ENCODE results near the gene KDM2A.

KDM2A gene

DNA sequence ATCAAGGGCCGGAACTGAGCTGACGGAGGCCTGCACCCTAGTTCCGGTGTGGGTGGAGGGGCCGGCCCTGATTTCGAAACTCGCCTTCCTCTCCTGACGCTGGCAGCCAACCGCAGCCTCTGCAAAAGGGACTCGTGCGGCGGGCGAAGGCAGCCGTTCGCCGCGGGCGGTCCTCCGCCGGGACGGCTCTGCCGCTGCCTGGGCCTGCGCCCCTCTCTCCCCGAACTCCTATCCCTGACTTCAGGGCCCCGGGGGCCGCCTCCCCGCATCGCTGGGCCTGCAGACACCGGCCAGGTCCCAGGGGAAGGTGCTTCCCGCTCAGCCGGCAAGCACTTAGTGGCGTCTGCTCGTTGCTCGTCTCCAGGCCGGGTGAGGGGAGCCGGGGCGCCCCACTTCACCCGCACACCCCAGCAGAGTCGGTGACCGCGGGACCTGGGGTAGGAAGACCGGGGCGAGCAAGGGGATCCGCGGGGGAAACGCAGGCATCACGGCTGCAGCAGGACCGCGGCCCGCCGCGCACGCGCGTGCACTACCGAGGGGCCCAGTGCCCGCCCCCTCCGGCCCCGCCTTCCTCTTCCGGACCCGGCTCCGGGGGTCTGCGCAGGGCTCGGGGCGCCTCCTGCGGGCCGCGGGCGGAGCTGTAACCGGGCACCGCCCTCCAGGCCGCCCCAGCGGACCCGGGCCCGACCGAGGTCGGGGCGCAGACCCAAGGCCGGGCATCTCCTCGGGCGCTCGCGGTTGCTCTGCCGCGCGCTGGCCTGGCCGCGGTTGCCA, 169.6 kb downstream of the KDM2A start:
- peak; percentile 91 for DNase-seq

DNA sequence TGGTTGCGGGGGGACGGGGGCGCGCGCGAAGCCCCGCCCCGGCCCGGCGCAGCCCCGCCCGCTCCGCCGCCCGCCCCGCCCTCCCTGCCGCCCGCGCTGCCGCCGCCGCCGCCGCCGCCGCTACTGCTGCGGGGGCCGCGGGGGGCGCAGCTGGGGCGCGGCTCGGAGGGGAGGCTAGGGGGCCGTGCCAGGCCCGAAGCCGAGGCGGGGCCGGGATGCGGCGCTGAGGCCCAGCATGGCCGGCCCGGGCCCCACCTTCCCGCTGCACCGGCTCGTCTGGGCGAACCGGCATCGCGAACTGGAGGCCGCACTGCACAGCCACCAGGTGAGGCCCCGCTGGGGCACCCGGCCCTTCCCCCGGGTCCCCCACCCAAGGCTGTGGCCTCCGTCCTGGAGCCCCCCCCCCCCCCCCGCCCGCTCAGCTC, 170.2 kb downstream of the KDM2A start, which contains the start of gene ANKRD13D:
TSS of gene ANKRD13D (plus strand) at position 78 of the 425 bp plus-strand sequence. CDS start at position 236, 158 bp downstream.
- no peak for DNase-seq

DNA sequence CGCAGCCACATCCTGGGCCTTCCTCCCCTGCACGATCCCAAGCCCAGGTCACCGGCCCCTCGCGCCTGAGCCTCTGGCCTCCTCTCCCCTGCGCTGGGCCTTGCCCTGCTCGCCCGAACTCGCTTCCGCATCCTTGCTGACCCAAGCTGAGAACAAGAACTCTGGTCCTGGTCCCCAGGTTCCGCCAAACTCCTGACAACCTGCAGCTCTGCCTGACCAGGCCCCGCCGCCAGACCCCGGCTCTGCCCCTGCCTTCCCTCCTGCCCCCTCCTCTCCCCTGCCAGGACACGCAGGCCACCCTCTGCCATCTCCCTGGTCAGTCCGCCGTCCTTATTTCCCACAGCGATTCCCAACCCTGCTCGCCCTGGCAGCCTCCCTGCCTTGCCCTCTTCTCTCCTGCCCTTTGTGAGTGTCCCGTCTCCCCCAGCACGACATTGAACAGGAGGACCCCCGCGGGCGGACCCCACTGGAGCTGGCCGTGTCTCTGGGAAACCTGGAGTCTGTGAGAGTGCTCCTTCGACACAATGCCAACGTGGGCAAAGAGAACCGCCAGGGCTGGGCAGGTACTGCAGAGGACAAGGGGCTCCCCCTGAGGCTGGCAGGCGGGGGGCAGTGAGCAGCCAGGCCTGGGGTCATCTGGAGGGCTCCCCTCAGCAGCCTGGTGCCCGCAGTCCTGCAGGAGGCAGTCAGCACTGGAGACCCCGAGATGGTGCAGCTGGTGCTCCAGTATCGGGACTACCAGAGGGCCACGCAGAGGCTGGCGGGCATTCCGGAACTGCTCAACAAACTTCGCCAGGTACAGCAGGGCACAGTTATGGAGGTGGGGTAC, 170.8 kb downstream of the KDM2A start:
- DNase-seq = no peak

- DNase-seq = no peak
Measured at GRCh38 chr11:67290801-67291200, 171.7 kb downstream of the KDM2A start.

DNA sequence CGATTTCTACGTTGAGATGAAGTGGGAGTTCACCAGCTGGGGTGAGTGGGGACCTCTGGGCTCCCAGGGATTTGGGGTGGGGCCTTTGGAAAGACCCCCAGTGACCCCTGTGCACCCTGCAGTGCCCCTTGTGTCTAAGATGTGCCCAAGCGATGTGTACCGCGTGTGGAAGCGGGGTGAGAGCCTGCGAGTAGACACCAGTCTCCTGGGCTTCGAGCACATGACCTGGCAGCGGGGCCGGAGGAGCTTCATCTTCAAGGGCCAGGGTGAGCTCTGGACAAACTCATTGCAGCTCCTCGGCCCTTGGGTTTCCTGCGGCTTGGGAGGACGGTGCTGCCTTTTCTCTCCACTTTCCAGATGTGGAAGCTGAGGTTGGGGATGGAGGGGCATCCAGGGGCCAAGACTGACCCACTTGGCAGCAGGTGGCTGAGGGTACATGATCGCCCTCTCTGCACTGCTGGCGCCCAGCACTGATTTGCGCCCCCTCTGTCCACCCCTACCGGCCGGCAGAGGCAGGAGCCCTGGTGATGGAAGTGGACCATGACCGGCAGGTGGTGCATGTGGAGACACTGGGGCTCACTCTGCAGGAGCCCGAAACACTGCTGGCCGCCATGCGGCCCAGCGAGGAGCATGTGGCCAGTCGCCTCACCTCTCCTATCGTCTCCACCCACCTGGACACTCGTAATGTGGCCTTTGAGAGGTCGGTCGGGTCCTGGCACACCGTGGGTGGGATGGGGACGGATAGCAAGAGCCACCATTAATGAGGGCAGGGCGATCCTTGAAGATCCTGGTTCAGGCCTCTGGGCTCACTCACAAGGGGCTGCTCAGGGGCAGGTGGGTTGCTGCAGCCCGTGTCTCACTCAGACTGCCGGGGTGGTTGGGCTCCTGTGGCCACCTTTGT, 172.7 kb downstream of the KDM2A start:
- DNase-seq = no peak

GRCh38 chr11:67292671-67293070, 173.6 kb downstream of the KDM2A start:
- DNase-seq = no peak

GRCh38 chr11:67293090-67293489, 174.0 kb downstream of the KDM2A start:
- peak; percentile 18 for DNase-seq

DNA sequence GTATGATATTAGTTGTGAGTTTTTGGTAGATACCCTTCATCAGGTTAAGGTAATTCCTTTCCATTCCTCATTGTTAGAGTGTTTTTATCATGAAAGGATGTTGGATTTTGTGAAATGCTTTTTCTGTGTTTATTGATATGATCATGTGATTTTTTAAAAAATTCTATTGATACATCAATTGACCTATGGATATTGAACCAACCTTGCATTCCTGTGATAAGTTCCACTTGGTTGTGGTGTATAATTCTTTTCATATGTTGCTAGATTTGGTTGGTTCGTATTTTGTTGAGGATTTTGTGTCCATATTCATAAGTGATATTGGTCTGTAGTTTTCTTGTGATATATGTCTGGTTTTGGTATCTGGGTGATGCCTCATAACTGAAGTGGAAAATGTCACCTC, 176.8 kb downstream of the KDM2A start:
- DNase-seq = no peak

DNA sequence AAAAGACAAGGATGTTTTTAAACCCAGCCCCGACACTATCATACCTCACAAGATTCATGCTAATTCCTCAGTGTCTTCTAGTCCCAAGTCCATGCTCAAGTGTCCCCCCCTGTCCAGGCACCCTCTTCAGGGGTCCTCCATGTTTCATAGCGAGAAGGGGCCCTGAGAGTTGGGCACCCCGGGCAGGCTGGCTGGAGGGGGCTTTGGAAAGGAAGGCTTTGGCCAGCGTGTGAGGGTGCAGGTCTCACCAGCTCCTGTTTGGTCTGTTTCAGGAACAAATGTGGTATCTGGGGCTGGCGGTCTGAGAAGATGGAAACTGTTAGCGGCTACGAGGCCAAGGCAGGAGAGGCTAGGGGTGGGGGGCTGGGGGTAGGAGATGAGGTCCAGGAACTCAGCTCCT, 179.7 kb downstream of the KDM2A start:
- no peak for DNase-seq

DNA sequence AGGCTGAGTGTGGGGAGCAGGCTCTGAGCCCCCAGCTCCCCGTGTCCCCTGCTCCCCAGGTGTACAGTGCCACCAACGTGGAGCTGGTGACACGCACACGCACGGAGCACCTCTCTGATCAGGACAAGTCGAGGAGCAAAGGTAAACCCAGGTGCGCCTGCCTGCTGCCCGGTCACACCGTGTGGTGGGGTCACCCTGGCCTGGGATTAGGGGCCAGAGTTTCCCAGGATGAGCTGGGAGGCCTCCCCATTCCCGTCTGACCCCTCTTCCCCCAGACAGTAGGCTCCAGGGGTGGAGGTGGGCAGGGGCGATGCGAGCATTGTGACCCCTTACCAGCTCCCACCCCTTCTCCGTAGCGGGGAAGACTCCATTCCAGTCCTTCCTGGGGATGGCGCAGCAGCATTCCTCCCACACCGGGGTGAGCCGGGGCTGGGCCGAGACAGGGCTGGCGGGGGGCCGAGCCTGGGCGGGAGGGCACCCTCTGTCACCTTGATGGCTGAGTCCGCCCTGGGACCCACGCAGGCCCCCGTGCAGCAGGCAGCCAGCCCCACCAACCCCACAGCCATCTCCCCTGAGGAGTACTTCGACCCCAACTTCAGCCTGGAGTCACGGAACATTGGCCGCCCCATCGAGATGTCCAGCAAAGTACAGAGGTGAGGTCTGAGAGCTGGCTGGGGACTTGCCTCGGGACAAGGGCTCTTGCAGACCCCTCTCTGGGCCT, 180.6 kb downstream of the KDM2A start:
- DNase-seq = no peak

DNA sequence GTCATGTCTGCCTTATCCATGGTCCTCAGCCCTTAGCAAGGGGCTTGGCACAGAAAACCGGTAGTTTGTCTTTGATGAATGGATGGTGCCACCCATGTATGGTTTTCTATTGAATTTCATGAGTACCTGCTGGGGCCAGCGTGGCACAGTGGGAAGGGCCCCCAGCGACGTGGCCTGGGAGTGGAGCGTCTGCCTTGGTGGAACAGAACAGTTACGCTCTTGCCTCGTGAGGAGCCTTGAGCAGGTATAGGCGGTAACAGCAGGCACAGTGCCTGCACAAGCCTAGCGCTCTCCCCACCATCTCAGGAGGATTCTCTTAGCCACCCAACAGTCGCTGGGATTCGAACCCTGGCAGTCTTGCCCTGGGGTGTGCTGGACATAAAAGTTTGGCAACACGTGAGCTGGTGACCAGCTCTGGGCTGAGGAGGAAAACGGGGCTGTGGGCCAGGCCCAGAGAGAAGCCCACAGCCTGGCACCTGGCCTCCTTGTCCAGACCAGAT, 181.2 kb downstream of the KDM2A start:
- no peak for DNase-seq

DNA sequence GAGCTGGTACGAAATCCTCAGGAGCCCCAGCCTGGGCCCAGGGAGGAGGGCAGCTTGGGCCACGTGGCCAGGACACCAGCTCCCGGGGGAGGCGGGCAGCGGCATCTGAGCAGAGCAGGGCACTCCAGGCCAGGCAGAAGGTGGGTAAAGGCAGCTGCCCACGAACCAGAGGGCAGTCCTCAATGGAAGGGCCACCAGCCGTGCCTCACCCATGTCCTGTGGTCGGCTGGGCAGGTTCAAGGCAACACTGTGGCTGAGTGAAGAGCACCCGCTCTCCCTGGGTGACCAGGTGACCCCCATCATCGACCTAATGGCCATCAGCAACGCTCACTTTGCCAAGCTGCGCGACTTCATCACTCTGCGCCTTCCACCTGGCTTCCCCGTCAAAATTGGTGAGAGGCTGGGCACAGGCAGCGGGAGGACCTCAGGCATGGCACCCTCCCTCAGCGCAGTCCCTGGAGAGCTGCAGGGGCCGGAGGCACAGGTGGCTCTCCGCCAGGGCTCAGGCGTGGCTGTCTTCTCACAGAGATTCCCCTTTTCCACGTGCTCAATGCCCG, 181.8 kb downstream of the KDM2A start:
- DNase-seq = no peak

GRCh38 chr11:67301313-67301921, 182.4 kb downstream of the KDM2A start:
- no peak for DNase-seq

GRCh38 chr11:67301951-67302516, 183.0 kb downstream of the KDM2A start:
- peak; percentile 47 for DNase-seq

DNA sequence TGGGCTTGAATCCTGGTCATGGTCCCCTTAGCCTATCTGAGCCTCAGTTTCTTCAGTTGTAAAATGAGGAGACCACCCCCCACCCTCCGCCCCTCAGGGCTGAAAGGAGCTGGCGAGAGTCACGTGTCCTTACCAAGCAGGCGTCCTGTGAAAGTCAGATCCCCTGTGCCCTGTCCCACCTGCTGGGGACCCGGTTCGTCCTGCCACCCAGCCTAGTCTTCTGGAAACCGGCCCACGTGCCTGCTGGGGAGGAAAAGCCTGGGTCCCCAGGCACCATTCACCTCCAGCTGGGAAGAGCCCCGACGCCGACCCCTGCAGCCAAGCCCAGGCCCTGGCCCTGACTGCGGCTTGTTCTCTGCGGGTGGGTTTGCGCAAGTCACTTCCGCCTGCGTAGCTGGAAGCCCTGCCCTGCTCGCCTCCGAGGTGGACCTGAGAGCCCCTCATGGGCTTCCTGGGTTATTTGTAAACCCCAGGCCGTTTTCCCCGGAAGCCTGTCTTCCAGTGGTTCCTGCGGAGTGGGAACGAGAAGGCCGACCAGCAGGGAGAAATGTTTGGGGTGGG, 183.6 kb downstream of the KDM2A start:
- no peak for DNase-seq

GRCh38 chr11:67303132-67303834, 184.2 kb downstream of the KDM2A start, which contains the start of gene SSH3:
Gene SSH3 (plus strand): TSS chr11:67303530. CDS start chr11:67303626, 96 bp downstream.
- peak; percentile 40 for DNase-seq

GRCh38 chr11:67303835-67304411, 184.9 kb downstream of the KDM2A start:
- no peak for DNase-seq

DNA sequence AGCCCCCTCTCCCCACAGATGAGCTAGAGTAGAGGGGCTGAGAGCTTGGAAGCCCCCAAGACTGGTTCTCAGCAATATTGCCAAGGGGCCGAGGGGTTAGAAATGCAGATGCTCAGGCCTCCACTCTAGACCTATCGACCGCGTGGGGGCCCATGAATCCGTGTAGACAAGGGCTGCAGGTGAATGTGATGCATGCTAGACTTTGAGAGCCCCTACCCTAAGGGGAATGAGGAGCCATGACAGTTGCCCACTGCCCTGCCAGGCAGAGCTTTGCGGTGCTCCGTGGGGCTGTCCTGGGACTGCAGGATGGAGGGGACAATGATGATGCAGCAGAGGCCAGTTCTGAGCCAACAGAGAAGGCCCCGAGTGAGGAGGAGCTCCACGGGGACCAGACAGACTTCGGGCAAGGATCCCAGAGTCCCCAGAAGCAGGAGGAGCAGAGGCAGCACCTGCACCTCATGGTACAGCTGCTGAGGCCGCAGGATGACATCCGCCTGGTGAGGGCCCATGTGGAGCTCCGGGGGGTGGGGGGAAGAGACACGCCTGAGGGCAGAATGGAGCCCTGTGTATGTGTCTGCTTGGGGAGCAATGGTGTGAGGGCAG, 185.5 kb downstream of the KDM2A start:
- no peak for DNase-seq

Measured in COR-L47 (cell line).